Measurements from ENCODE around the gene CLDN6.

Gene CLDN6

DNA sequence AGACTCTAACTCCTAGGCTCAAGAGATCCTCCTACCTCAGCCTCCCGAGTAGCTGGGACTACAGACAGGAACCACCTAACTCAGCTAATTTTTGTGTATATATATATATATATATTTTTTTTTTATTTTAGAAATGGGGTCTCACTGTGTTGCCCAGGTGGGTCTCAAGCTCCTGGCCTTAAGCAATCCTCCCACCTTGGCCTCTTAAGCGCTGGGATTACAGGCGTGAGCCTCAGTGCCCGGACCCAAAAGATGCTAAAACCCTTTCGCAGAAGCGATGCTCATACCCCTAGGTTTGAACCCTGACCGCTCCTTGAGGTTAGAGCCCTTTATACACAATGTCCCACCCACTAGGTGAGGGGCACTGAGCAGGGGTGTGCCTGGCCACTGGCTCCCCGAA, 7.5 kb downstream of the CLDN6 start:
- no peak for DNase-seq

DNA sequence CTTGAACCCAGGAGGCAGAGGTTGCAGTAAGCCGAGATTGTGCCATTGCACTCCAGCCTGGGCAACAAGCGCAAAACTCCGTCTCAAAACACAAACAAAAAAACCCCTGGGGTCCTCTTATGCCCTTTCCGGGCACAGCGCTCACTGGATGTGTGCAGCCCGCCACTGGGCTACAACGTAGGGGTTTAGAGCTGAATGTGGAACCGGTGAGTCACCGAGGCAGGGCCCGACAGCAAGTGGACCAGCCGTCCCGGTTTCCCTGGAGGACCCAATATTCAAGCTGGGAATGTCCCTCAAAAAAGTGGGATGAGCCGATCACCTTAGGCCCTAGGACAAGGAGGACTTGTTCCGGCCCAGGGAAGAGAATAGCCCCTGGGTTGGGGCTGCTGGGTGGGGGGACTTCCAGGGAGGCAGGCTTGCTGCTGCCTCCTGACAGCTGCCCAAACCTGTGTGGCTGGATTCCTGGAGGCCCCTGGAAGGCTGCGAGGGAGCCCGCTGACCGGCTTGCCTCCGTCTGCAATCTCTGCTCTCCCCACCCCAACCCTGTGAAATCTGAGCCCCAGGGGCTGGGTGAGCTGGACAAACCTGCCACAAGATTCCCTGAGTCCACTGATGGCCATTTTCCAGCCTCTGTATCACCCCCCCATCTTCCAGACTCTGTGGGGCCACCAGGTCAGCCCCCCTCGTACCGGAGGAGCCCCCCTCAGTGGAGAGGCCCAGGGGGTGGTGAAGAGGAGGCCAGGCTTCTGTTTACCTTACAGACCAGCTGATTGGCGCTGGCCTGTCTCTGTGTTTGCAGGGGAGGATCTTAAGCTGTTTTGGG, 8.2 kb downstream of the CLDN6 start:
- no peak for DNase-seq

DNA sequence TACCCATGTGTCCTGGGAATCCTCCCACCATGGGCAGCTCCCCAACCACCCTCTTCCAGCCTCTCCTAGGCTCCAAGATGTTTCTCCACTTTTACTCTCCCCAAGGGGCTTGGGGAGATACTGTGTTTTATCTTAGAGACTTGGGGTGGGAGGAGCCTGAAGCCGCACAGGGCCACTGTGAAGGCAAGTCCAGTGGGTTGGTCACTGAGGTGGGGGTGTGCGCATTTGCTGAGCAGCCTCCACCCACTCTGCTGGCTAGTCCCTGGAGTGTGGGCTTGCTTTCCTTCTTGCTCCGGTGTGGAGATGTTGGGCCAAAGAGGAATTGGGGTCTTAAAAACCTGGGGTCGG, 9.3 kb downstream of the CLDN6 start:
- peak; percentile 57 for DNase-seq

DNA sequence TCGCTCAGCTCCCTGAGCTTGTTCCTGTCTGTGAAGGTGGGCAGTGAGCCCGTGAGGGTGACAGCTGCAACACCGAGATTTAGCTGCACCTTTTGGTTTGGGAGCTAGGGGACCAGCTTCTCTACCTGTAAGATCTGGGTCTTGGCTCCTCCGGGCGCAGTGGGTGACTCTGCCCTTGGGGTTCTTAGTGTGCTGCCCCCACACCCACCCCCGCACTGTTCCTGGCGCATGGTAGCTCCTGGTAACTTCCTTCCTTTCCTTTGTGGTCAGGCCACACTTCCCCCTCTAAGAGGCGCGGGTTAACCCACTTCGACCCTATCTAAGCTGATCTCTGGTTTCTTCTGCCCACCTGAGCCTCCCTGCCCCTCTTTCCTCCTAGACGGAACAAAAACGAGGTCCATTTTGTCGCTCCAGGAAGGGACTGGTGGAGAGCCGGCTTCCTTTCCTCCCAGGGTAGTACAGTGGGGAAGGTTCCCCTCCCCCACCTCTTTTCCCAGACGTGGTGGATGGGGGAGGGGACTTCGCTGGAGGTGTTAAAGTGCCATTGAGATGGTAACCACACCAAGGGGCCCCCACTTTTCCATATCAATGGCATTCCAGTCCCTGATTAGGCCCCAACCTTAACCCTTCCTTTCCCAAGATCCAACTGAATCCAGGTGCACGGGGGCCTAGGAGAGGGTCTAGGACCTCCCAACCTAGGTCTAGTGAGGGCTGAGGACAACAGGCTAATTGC, 9.9 kb downstream of the CLDN6 start:
- DNase-seq: peak; percentile 69

DNA sequence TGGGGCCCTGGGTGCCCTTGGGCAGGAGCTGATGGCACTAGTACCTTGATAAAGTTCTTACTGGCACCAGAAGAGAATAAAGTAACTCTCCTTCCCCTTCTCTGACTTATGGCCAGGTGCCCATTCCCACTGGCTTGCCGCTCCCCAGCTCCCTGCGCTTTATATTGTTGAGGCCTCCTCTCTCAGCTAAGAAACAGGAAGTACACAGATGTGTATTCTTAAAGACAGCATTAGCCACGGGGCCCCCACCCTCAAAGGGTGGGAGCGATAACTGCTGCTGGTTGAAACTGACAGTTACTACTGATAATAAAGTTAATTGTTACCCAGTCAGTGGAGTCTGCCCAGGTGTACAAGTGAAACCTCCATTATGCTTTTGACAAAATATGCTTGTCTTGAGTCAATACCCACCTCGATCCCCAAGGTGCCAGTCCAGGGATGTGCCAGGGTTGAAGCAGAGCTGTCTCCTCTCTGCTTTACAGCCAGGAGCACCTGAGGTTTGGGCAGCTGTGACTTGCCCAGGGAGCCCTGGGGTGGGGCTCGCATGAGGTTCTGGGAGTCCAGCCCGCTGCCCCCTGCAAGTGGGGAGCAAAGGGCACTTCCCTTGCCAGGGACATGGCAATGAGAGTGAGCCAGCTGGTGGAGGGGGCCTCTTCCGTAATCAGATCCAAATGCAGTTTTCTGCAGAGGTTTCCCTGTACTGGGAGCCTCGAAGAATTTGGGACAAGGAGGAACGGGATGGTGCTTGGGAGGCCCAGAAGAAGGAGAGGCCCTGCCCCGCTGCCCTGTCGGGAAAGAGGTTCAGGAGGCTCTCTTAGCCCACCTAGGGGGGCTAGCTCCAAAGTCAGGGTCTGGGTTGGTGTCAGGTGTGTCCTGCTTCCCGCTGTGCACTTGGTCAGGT, 10.7 kb downstream of the CLDN6 start:
- peak; percentile 81 for DNase-seq

GRCh38 chr16:3004781-3005284, 13.2 kb downstream of the CLDN6 start:
- DNase-seq: peak; percentile 45

GRCh38 chr16:3004319-3004718, 13.7 kb downstream of the CLDN6 start:
- peak; percentile 35 for DNase-seq

DNA sequence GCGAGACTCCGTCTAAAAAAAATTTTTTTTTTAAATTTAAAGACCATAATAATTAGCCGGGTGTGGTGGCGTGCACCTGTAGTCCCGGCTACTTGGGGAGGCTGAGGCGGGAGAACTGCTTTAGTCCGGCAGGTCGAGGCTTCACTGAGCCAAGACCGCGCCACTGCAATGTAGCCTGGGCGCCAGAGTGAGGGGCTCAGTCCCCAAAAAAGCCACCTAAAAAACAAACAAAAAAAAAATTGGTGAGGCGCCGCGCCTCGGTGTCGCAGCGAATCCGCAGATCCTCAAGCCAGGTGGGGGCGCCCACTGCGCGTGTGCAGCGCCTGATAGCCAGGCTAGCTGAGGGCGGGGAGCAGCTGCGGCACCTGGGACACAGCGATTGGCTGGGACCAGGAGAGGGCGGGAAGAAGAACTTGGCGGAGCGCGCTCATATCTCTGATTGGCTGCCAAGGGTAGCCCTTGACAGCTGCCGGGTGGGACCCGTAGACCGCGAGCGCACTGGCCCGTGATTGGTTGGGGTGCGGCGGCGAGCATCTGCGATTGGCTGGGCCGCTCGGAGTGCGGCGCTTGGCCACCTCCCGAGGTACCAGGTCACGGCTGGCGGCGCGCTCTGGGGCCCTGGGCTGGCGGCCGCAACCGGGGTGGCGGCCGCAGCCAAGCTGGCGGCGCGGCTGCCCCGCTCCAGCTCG, 14.3 kb downstream of the CLDN6 start:
- DNase-seq: peak; percentile 99

DNA sequence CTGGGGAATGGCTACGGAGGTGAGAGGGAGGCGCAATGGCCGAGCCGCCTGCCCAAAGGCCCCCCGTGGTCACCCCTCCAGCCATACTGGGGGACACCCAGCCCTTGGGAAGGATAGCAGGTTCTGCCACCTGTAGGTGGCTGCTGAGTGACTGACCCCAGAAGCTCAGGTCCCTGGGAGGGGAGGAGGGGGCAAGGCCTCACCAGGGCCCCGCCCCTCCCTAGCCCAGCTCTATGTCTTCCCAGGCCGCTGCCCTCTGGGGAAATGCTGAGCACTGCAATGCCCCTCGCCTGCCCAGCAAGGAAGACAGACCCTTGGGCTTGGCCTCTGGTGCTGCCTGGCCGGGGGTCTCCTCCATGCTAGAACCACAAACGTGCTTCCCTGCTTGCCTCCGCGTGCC, 16.7 kb downstream of the CLDN6 start:
- no peak for DNase-seq

DNA sequence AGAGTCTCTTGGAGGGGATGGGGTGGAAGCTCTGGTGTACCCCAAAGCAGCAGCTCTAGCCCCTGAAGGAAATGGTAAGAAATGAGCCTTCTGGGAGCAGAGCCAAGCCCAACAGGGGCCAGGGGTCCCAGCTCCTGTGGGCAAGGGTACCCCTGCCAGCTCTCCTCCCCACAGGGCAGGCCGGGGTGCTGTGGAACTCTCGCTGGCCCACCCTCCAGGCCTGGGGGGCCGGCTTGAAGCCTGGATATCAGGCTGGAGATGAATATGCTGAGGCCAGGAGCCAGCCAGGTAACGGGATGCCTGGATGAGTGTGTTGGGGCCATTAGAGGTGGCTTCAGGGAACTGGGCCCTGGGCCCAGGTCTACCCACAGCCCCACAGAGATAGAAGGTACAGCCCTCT, 17.4 kb downstream of the CLDN6 start:
- DNase-seq: no peak

DNA sequence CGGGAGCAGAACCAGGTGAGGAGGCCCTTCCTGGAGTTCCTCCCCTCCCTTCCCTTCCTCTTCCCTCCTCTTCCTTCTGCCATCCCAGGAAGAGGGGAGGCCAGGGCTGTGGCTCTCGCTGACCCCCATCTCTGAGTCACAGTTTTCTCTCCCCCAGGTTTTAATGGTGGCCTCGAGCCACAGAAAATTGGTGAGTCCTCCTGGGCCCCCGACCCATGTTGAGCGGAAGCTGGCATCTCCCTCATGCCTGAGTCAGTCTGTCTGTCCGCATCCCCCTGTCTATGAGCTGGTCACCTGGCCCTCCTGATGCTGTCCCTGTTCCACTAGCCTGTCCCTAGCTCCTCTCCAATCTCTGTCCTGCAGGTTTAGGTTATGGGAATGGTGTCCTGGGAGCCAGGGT, 18.1 kb downstream of the CLDN6 start:
- DNase-seq: no peak

GRCh38 chr16:2996298-2996697, 21.7 kb downstream of the CLDN6 start:
- no peak for DNase-seq

- no peak for DNase-seq
Observed at GRCh38 chr16:2992383-2993081, 25.5 kb downstream of the CLDN6 start.

DNA sequence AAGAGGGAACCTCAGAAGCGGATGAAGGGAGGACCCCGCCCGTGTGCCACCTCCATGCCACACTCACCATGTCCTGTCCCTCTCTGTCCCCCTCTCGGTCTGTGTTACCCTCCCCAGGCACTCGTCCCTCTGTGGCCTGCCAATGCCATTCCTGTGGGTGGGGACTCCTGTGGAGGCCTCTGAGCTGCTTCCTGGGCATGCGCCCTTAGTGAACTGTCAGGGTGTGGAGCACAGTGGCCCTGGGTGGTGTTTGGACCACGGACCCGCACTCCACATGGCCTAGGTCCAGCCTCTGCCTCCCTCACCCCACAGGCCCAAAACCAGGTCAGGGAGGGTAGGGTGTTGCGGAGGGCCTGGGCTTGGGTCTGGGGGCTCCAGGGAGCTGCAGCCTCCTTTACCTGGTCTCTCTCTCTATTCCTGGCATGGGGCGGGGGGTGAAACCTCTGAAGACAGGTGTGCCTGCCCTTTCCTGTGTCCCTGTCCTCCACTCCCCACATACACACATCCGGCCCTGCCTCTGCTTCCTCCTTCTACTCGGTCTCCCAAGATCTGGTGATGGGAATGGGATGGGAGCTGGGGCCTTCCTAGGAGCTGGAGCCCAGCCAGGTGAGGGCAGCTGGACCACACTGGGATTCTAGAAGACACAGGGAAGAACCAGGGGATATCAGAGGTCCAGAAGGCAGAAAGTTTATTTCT, 26.3 kb downstream of the CLDN6 start:
- no peak for DNase-seq

- DNase-seq: no peak
Observed at GRCh38 chr16:2990891-2991290, 27.1 kb downstream of the CLDN6 start.

DNA sequence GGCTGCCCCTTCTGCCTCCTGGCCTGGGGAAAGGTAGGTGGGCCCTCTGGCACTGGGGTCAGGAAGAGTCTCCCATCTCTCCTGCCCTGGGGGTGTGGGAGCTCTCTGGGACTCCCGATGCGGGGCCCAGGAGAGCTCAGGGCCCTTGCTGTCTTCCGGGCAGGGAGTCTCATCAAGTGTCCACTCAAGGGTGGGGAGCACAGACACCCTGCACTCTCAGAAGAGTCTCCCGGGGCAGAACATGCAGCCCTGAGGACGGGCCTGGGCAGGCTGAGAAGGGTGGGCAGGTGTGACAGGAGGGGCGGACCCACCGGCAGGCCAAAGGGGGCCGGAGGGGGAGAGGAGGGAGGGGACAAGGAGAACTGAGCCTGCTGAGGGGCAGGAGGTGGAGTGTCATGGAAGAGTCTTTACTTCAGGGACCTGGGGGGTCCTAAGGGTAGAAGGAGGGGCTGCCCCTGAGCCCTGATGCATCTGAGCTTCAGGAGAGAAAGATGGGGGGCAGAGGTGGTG, 29.3 kb downstream of the CLDN6 start:
- DNase-seq: no peak

GRCh38 chr16:2987833-2988232, 30.1 kb downstream of the CLDN6 start:
- no peak for DNase-seq

DNA sequence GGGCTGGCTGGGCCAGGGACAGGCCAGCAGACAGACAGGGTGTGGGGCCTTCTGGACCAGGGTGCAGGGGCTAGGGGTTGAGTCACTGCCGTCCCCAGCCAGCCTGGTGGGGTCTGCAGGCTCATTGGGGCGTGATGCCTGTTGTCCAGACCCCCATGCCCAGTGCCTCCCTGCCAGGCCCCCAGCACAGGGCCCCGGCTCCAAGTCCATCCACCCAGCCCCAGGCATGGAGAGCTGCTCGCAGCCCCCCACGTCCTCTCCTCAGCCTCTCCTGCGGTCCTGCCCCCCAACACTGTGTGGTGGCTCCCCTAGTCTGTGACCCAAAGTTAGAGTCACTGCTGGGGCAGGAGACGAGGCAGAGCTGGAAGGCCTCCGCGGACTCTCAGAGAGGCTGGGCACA, 30.7 kb downstream of the CLDN6 start:
- no peak for DNase-seq

GRCh38 chr16:2986623-2987188, 31.3 kb downstream of the CLDN6 start:
- DNase-seq: no peak

- DNase-seq: no peak
Observed at GRCh38 chr16:2985893-2986355, 32.1 kb downstream of the CLDN6 start.

DNA sequence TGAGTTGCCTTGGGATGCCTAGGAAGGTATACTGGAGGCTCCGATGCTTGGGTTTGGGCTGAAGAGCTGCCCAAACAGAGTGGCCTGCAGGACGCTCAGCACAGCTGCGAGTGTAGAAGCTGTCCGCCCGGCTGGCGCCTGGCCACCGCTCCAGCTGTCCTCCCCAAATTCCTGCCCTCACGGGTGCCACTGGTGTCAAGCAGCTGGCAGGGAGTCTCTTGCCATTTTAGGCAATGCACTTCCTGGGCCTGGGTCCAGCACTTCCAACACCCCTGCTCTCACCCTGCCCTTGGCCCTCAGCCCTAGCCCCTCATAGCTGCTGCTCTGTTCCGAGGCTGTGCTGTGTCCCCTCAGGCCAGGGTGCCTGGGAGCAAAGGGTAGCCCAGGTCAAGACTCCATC, 32.5 kb downstream of the CLDN6 start:
- DNase-seq: no peak

All from OCI-M1 (cell line).